Prostate gland (tissue), 2 donors: ENCODE results near the gene IGFBP7. TPM values are rescaled to one million over a fixed set of nuclear protein-coding genes. Genes with fewer than 3 reads are reported as not detected.

Experiments
- DNase-seq: peaks from one replicate; pipeline ENCODE4 v3.0.0-alpha.2; 2019; ENCODE audit warnings: low spot score
- H3K27ac ChIP-seq, 2 donors: fragments of 200-600 bp; sonication (generic); 2 replicates each; pipeline ENCODE4 v1.5.1; 2017 to 2019
- H3K27me3 ChIP-seq: fragments of 200-600 bp; sonication (generic); replicated peaks from 2 replicates; pipeline ENCODE4 v1.5.1; 2019; ENCODE audit not compliant: insufficient read depth
- H3K36me3 ChIP-seq, 2 donors: fragments of 200-600 bp; sonication (generic); 1 replicate in 1 of 2; 2 replicates in 1 of 2; pipeline versions ENCODE4 v1.5.1 to v1.8.1; 2017 to 2019
- H3K4me1 ChIP-seq: fragments of 200-600 bp; sonication (generic); replicated peaks from 2 replicates; pipeline ENCODE4 v1.5.1; 2019
- H3K4me3 ChIP-seq, 2 donors: fragments of 200-600 bp; sonication (generic); 2 replicates each; pipeline ENCODE4 v1.5.1; 2017 to 2019
- H3K9me3 ChIP-seq: fragments of 200-600 bp; sonication (generic); 2 replicates; pipeline ENCODE4 v1.5.1; 2017
- CTCF ChIP-seq, 4 experiments: fragments of 200-600 bp in 2 of 4; fragments of 450-650 bp in 2 of 4; sonication (generic) in 2 of 4; IDR thresholded peaks; 1 replicate in 3 of 4; 2 replicates in 1 of 4; pipeline ENCODE4 v1.5.1; 2016 to 2019; ENCODE audit warnings: antibody characterized with exemption in 4 of 4, mild to moderate bottlenecking in 2 of 4, moderate library complexity in 2 of 4
- POLR2A ChIP-seq: fragments of 450-650 bp; IDR thresholded peaks from one replicate; pipeline ENCODE4 v1.6.1; 2016; ENCODE audit warnings: antibody characterized with exemption, mild to moderate bottlenecking
- POLR2AphosphoS5 ChIP-seq: sonication (generic); formaldehyde crosslinking; IDR thresholded peaks from one replicate; pipeline ENCODE4 v1.6.1; 2017; ENCODE audit warnings: antibody characterized with exemption
- WGBS: methylation state at CpG from one replicate; pipeline ENCODE4 v1.1.5; 2018; 5-methylcytosine and 5-hydroxymethylcytosine counted together
- intact Hi-C: fragments of 100-400 bp; cut with DNase I; formaldehyde crosslinking; loops from one replicate; pipeline ENCODE4 v1.14.2; 2022
- total RNA-seq, 2 donors: library from RNA; depleted of rRNA; stranded (reverse); fragments of >200 nt; gene quantifications; one replicate each; pipeline ENCODE4 v1.1.0, GENCODE V29; 2016

Gene IGFBP7
- total RNA-seq, 2 donors from 2014 or later, result 322 to 1,366 TPM

GRCh38 chr4:57106181-57106580 is 4.0 kb downstream of the IGFBP7 start:
- Histone ChIP-seq H3K4me3 (no peak overlapping the region), H3K9me3 (no peaks in the 10 kb centered on the region), H3K27me3 (no peaks in the 10 kb centered on the region), H3K27ac (no peak overlapping the region), H3K36me3 (no peaks in the 10 kb centered on the region), H3K4me1 (no peaks in the 10 kb centered on the region)
- intact Hi-C loops, result no loop called here
- TF ChIP-seq POLR2A (no peak), POLR2AphosphoS5 (no peak)
- WGBS, result 93% methylated on average over 4 of the region's 4 CpGs
- DNase-seq, result no peak

- Histone ChIP-seq H3K27me3 (no peaks in the 10 kb centered on the region), H3K4me1 (no peaks in the 10 kb centered on the region), H3K36me3 (no peaks in the 10 kb centered on the region), H3K27ac (peak overlapping the region in 1 of 2 donors; percentile 11), H3K4me3 (no peak overlapping the region), H3K9me3 (no peaks in the 10 kb centered on the region)
- intact Hi-C loops, result no loop called here
- DNase-seq, result no peak
- 66% methylated on average over 4 of the region's 4 CpGs for WGBS
- TF ChIP-seq POLR2AphosphoS5 (no peak), POLR2A (no peak)
Observed at GRCh38 chr4:57104706-57105560, 5.3 kb downstream of the IGFBP7 start.

- intact Hi-C loops, result no loop called here
- TF ChIP-seq CTCF (IDR thresholded peaks at IDR 0.05), result no peak
- TF ChIP-seq POLR2AphosphoS5, result no peak
- TF ChIP-seq POLR2A, result no peak
- H3K9me3 ChIP-seq, result no peaks in the 10 kb centered on the region
- no peak overlapping the region for H3K4me3 ChIP-seq
- peak overlapping the region; percentile 59 to 76 for H3K27ac ChIP-seq
- H3K27me3 ChIP-seq, result no peaks in the 10 kb centered on the region
- H3K4me1 ChIP-seq, result no peaks in the 10 kb centered on the region
- H3K36me3 ChIP-seq, result no peaks in the 10 kb centered on the region
- 75% methylated on average over 4 of the region's 4 CpGs for WGBS
- no peak for DNase-seq
Observed at GRCh38 chr4:57103051-57103450, 7.1 kb downstream of the IGFBP7 start.

GRCh38 chr4:57102050-57102624 is 8.0 kb downstream of the IGFBP7 start:
- intact Hi-C loops, result no loop called here
- no peaks in the 10 kb centered on the region for H3K9me3 ChIP-seq
- DNase-seq, result no peak
- no peaks in the 10 kb centered on the region for H3K27me3 ChIP-seq
- H3K36me3 ChIP-seq, result no peaks in the 10 kb centered on the region
- no peak overlapping the region for H3K4me3 ChIP-seq
- peak overlapping the region; percentile 59 to 76 for H3K27ac ChIP-seq
- 24% methylated on average over 4 of the region's 4 CpGs for WGBS
- TF ChIP-seq CTCF (IDR thresholded peaks at IDR 0.05) (no peak), POLR2A (no peak), POLR2AphosphoS5 (peak; percentile 35)
- H3K4me1 ChIP-seq, result no peaks in the 10 kb centered on the region

GRCh38 chr4:57100979-57101651 is 9.1 kb downstream of the IGFBP7 start:
- no peaks in the 10 kb centered on the region for H3K36me3 ChIP-seq
- WGBS, result 40% methylated on average over 4 of the region's 4 CpGs

More at GRCh38 chr4:57100979-57101651, 9.1 kb downstream of the IGFBP7 start:
- Histone ChIP-seq H3K4me3 (no peak overlapping the region), H3K27me3 (no peaks in the 10 kb centered on the region), H3K4me1 (no peaks in the 10 kb centered on the region), H3K27ac (peak overlapping the region; percentile 59 to 76), H3K9me3 (no peaks in the 10 kb centered on the region)
- intact Hi-C loops, result no loop called here
- no peak for TF ChIP-seq CTCF (IDR thresholded peaks at IDR 0.05)
- TF ChIP-seq POLR2AphosphoS5, result no peak
- no peak for TF ChIP-seq POLR2A
- DNase-seq, result no peak
